HG02884 (cell line): ENCODE results near the gene SLC41A3.
"Not testable (repeated sequence)": the region's sequence is repeated elsewhere in the genome, so short reads cannot be mapped to it uniquely, and the experiment has no call there.

Experiments used
- ATAC-seq: cut with Tn5 transposase; IDR thresholded peaks from one replicate; pipeline ENCODE4 v1.9.1; 2021; ENCODE audit warnings: mild to moderate bottlenecking, moderate library complexity; ENCODE audit not compliant: unreplicated experiment

SLC41A3 gene

GRCh38 chr3:126084768-126085180 is 850 bp upstream of the SLC41A3 start:
- ATAC-seq = no peak

- peak; percentile 42 for ATAC-seq
Observed at GRCh38 chr3:126083511-126083912, 412 bp downstream of the SLC41A3 start.

DNA sequence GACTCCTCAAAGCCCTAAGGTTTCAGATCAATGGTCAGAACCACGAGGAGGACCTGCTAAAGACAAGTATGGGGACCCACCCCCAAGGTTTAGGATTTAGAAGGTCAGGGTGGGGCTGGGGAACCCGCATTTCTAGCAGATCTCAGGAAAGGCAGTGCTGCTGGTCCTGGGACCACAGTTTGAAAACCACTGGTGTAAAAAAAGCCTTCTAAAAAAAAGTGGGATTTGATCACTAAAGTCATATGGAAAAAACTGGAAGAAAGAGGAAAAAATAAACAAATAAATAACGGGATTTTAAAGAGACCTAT is 832 bp downstream of the SLC41A3 start:
- no peak for ATAC-seq

- no peak for ATAC-seq
Observed at GRCh38 chr3:126082362-126083137, 1.4 kb downstream of the SLC41A3 start.

DNA sequence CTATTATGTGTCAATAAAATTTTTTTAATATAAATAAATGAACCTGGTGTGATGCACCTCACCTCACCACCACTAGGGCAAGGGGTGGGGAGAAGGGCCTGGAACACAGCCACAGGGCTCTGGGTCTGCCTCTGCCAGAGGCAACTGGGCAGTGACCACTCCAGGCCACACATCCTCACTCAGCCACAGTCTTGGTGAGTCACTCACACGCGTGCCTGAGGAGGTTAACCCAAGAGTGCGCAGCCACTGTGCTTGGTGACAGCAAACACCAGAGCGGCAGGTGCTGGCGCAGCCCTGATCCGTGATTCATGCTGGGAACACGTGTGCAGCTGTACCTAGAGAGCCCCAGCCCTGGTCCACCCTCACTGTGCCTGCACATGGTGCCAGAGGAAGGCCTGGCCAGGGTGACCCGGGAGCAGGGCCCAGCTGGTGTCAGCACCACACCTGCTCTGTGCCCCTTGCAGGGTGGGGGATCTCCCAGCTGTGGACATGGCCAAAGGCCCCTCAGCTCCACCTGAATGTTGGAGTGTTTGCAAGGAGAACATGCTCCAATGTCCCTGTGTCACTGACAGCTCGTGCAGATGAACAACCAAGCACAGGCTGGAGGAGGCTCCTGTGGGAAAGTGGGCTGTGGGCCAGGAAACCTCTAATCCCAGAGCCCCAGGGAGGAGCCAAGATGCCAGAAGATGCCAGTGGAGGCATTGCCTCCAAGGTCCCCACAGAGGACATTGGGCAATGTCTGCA is 2.1 kb downstream of the SLC41A3 start:
- ATAC-seq = no peak

DNA sequence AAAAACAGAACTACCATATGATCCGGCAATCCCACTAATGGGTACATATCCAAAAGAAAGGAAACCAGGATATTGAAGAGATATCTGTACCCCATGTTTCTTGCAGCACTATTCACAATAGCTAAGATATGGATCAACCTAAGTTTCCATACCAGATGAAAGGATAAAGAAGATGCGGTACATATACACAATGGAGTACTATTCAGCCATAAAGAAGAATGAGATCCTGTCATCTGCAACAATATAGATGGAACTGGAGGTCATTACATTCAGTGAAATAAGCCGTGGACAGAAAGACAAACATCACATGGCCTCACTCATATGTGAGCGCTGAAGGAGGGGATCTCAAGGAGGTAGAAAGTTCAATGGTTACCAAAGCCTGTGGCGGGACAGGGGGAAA is 3.0 kb downstream of the SLC41A3 start:
- no peak for ATAC-seq

- ATAC-seq = no peak
Observed at GRCh38 chr3:126078866-126079265, 5.1 kb downstream of the SLC41A3 start.

DNA sequence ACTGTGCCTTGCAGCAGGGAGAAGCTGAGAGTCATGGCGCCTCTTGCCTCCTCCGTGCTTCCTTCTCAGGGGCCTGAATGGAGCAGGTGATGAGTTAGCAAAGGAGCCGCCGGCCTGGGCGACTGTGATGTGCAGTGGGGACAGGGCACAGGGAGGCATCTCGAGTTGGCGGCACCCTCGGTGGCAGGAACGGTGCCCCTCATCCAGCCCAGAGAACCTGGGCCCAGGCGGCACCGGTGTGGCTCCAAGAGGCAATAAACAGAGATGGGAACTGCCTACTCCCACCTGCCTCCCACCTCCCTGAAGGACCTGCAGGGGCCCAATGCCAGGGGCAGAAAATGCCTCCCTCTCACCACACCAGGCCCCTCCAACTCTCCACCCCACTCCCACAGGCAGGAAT is 6.2 kb downstream of the SLC41A3 start:
- ATAC-seq = no peak

- no peak for ATAC-seq
Observed at GRCh38 chr3:126076140-126076539, 7.8 kb downstream of the SLC41A3 start.

- no peak for ATAC-seq
Observed at GRCh38 chr3:126070146-126070545, 13.8 kb downstream of the SLC41A3 start.

DNA sequence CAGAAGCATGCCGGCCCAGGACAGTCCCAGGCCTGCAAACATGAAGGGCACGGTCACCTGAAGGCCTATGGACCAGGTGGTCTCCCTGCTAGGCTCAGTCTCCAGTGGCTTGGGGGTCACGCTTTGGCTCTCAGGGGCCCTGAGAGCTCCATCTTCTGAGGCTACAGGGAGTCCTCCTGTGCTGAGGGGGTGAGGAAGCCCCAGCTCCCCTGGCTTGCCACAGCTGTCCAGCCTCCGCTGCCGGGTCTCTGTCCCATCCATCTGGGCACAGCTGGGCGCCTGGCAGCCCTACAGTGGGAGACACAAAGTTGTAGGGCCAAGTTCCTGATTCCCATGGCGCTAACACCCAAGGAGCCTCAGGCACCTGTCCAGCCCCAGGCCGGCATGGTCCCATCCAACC is 16.0 kb downstream of the SLC41A3 start:
- ATAC-seq = no peak

- ATAC-seq = not testable (repeated sequence)
Observed at GRCh38 chr3:126066676-126067075, 17.2 kb downstream of the SLC41A3 start.

DNA sequence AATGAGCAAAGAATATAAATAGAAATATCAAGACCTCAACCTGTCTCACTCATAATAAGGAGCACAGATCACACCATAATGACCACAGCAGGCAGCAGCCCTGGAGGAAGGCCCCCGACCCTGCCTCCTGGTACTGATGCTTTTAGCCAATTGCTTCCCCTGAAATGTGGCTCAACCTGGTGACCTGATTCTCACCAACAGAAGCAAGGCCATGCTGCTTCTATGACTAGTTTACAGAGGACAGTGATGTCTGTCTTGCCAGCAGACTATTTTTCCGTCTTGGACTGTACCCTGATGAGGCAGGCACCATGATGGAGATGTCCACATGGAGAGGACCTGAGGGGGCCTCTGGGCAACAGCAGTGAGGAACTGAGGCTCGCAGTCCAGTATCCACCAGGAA is 18.0 kb downstream of the SLC41A3 start:
- ATAC-seq = no peak

- no peak for ATAC-seq
Observed at GRCh38 chr3:126064627-126065258, 19.2 kb downstream of the SLC41A3 start.

DNA sequence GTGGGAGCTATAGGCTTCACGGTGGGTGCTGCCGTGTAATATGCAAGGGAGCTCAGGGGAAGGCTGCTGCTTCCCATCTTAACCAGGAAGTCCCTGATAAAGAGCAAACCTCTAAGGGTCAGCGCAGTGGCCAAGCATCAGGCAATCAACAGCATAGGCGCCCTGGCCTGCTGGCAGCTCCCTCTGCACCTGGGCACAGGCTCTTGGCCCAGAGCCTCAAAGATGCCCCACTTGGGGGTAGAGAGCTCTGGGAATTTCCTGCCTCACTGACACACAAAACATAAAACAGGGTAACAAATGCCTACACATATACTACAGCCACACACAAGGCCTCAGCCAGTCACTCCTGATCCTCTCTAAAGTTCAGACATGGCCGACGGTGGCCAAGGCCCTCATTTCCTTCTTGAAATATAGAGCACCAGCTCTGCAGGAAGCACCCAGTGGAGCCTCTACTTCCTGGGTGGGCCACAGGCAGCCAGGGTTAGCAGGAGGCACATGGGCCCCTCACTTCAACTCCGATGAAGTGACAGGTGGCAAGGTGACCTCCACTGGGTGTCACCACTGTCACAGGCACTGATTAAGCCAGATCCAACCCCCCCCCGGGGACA is 20.5 kb downstream of the SLC41A3 start:
- ATAC-seq = no peak

DNA sequence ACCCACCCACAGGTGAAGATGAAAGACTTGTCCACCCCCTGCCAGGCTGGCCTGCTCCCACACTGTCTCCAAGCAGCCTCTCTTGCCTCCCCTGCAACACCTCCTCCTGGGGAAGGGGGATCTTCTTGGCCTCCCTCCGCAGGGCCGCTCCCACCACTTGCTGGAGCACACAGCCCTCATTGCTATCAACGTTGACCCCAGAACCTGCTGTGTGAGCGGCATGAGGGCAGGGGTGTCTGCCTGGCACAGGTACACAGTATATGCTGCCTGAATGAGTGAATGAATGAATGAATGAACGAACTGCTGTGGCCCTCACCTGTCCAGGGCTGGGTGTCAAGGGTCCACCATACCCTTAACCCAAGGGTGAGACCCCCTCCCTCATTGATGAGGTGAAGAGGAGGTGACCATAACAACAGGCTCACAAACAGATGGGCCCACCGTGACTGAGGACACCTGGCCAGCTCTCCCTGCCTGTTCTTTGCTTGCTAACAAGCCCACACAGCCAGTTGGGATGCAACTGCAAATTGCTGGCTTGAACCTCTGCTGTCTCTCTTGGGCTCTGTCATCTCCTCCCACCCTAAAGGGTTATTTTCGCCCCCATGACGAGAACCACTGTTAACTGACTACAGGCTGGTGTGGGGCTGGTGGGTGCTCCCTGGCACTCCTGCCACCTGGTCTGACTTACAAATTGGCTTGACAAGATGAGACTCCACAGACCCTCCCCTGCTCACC is 22.5 kb downstream of the SLC41A3 start:
- no peak for ATAC-seq

DNA sequence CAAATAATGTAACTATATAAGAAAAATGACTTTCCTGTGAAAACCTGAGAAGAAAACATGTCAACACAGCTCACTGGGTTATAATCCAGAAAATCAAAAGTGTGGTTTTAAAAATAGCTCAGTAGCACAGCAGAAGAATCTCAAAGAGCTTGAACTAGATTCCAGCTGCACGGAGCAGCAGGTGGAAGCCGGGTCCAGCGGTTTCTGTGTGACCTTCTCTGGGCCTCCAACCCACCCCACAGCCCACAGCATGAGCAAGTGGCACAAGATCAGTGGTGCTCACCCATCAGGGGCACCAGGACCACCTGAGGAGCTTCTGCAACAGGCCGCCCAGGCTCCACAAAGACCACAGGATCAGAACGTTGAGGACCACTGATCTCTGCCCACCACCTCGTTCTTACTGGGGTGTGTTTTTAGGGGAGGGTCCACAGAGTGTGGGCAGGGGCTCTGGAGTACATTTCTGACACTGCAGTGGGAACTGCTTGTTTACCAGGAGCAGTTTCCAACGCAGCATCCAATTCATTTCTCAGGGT is 23.2 kb downstream of the SLC41A3 start:
- ATAC-seq = no peak

GRCh38 chr3:126058666-126059065 is 25.3 kb downstream of the SLC41A3 start:
- no peak for ATAC-seq

- ATAC-seq = no peak
Observed at GRCh38 chr3:126057936-126058335, 26.0 kb downstream of the SLC41A3 start.

GRCh38 chr3:126057501-126057819 is 26.5 kb downstream of the SLC41A3 start:
- no peak for ATAC-seq
